LHCN-M2 (cell line): ENCODE data around the gene TULP4. TPM values are rescaled to one million over a fixed set of nuclear protein-coding genes. Genes with fewer than 3 reads are reported as not detected.
"Not testable (repeated sequence)": the region's sequence is repeated elsewhere in the genome, so short reads cannot be mapped to it uniquely, and the experiment has no call there.

Source experiments
- DNase-seq: peaks from one replicate; pipeline ENCODE4 v3.0.0-alpha.2; 2012; ENCODE audit warnings: low read depth
- total RNA-seq: library from RNA; depleted of rRNA; stranded (reverse); fragments of >200 nt; gene quantifications from 2 replicates; pipeline ENCODE4 v1.2.3, GENCODE V29; 2014; rRNA removed

The TULP4 gene
- total RNA-seq, 1 experiment from 2014 or later, result 95.8 TPM

DNA sequence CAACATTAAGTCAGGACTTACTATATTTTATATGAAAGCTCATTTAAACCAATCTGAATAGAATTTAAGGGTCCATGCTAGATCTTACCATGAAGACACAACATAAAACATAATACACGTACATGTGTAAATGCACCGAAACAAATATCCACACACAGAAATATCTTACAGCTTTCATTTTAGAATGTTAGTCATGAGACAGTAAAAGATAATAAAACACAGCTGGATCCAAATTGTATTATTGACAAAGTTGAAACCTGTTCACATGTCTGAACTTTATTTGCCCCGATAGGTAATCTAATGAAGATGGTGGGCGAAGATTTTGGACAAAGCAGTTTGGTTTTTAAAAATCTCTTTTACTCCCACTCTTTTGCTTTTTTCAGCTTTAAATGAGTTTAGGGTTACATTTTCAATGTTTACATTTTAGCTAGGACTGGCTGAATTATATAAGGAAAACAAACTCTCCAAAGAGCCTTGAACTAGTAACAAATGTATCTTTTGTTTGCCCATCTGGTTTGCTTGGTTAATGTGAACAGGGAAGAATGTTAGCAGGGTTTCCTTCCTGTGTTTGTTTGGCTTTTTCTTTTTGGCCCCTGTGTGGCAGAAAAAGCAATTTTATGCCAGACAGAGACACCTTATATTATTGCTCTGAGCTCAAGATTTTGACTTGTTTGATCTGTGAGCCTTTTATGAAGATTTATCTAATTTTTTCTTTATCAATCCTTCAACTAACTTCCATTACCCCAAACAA, 242.5 kb downstream of the TULP4 start:
- DNase-seq, result no peak

DNA sequence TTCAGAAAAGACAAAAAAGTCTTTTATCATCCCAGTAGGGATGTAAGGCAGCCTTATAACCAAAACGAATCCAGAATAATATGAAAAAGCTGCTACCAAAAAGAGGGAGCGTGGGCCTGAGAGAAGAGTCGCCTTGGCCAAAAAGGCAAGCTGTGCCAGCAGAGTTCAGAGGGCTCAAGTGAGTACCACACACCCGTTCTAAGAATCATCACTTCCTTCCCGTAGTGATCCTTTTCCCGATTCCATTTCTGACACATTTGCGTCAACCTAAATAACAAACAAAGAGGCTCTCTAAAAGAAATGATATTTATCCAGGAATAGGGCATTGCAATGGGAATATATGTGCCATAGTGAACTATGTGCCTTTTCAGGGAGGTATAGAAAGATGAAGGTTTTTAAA, 243.8 kb downstream of the TULP4 start:
- DNase-seq, result no peak

DNA sequence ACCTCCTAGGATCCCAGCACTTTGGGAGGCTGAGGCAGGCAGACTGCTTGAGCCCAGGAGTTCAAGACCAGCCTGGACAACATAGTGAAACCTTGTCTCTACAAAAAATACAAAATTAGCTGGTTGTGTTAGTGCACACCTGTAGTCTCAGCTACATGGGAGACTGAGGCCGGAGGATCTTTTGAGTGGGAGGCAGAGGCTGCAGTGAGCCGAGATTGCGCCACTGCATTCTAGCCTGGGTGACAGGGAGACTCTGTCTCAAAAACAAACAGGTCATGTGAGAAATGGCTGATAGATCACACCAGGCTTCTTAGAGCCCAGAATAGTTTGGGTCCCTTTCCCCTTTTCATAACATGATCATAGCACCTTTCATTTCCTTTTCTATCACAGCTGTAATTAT, 244.8 kb downstream of the TULP4 start:
- DNase-seq, result not testable (repeated sequence)

DNA sequence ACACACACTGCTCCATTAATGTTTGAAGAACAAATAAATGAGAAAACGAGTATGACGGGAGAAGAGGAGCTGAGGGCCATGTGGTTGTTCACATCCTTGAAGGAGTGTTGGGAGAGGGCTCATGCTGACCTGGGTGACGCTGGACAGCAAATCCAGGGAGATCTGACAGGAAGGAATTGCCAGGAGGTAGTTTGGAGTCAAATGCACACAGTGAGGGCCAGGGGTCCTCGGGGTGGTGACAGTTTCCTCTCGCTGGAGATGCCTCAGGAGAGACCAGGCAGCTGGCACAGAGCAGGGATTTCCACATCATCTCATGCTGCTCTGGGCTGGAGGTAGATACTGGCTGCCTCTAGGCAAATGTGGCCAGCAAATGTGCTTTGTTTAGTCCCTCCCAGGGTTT, 245.7 kb downstream of the TULP4 start:
- no peak for DNase-seq

DNA sequence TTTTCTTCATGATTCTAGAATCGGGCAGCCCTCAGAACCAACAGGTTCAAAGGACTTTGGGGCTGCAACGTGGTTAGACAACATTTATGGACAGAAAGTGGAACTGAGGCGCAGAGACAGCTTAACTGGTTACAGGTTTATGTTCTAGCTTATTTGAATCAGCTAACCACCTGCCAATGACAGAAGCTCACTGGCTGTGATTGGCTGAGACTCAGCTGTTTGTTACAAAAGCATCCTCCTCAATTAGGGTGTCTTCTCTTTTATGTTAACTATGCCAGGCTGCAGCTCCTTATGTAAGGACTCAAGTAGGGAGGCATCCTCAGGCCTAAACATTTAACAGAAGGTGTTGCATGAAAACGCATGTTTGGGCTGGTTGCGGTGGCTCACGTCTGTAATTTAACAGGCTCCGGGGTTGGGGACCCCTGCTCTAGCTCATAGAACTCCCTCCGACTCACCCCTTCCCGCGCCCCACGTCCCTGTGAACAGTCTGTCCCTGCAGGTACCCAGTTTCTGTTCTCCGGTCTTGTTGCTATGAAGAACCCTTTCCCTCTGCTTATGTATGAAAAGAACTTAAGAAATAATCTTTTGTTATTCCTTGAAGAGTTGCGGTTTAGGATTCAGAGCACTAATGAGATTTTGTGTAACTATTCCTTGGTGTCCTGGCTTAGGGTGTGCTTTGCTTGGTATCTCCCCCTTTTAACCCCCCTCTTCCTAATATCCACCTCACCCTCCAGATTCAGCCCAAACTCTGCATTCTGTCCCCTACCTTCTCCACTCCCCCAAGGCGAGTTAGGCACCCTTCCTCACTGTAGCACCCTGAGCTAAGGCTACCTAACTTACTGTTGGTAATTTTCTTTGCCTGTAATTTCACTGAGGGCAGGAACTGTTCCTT, 246.4 kb downstream of the TULP4 start:
- DNase-seq, result no peak

DNA sequence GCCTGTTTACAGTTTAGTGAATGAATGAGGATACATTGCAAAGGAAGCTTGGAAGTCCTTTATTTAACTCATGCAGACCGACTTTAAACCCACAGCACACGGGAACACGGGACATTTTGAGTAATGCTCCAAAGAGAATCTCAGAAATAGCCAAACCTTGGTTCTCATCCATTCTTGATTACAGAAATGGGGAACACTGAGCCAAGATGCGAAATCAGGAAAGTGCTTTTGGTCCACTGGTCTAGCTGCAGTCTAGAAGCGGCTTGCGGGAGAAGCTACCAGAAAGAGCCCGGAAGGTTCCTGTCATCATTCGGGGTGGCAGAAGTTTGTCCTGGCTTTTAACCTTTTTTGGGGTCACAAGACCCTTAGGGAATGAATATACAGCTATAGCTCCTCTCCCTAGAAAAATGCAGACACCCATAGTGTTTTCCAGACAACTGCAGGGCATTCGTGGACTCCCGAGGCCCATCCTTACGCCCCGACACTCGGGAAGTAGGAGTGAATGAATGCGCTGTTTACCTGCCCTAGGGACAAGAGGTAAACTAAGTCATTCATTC, 247.2 kb downstream of the TULP4 start:
- no peak for DNase-seq

DNA sequence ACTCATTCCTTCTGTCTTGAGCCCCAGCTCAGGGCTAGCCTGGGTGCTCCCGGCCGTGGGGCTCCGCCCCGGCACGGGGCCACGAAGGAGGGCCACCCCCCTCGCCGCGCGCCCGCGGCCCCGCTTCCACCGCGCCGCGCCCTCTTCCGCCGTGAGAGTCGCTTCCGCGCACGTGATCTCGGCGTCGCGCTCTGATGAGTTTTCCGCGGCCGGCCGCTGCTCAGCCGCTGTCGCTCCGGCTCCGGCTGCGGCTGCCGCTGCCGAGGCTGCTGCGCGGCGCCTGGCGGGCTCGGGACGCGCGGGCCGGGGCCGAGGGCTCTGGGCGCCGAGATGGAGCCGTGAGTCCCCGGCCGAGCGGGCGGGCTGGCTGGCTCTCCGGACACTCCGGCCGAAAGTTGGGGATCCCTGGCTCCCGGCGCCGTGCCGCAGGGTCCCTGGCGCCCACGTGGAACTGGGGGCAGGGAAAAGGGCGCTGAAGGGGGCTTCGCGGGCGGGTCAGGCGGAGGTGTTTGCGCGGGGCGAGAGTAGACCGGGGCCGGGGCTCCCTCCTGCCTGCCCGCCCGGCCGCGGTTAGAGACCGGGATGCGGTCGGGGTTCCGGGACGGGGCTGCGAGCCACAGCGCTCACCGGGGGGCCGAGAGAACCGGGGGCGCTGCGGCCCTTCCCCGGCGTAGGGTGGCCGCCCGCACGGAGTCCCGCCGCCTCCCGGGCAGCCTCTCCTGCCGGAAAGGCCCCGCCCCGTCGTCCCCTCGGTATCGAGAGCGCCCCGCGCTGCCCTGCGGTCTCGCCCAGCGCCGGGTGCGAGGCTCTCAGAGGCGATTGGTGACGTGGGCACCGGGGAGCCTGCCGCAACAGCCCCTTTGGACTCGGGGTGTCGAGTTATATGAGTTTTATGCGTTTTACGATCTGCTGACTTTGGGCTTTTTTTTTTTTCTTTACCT, 247.9 kb downstream of the TULP4 start, which contains the start of gene TMEM181:
TMEM181 (plus strand) TSS at position 197 of the 941 bp plus-strand sequence; CDS start at position 331, 134 bp downstream.
- DNase-seq, result peak; percentile 77

DNA sequence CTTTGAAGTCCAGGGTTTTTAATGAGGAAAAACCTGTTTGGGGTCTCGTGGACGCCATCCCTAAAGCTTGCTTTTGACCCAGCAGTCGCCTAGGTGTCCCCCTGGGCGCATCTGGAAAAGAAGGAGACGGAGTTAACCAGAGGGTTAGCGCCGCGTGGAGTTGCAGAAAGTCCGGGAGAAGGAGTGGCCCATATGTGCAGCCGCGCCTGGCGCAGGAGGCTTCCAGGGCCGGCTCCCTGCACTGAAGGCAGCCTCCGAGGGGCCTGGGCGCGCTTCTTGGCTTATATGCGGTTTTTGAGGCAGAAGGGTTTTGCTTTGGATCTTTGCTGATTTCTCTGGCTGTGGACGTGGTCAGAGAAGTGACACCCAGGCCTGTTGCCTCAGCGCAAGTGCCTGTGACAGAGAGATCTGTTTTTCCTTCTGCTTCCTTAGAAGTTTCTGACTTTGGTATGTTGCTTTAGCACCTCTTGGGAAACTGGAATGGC, 248.6 kb downstream of the TULP4 start:
- no peak for DNase-seq

Other genes with a start within 250 kb of the TULP4 start
- gene SERAC1, start 144.2 kb upstream of the TULP4 start, total RNA-seq, result 8.6 and 11.7 TPM in 2 replicates
- gene GTF2H5, start 144.1 kb upstream of the TULP4 start, total RNA-seq, result 7.5 and 8.4 TPM in 2 replicates
- 43.4 and 44.8 TPM in 2 replicates for gene TMEM181, start 247.6 kb downstream of the TULP4 start, total RNA-seq